Hematopoietic multipotent progenitor cell treated with erythropoietin and hydrocortisone succinate and interleukin-3 and kit ligand, for 17 days (in vitro differentiated cells): Measurements from ENCODE around the gene COL12A1.

Experiments used
- DNase-seq: peaks from one replicate; pipeline ENCODE4 v3.0.0-alpha.2; 2015; ENCODE audit warnings: low spot score

The COL12A1 gene

GRCh38 chr6:75176076-75176582, 29.7 kb downstream of the COL12A1 start:
- DNase-seq = no peak

GRCh38 chr6:75171986-75172385, 33.9 kb downstream of the COL12A1 start:
- no peak for DNase-seq

GRCh38 chr6:75171567-75171966, 34.3 kb downstream of the COL12A1 start:
- no peak for DNase-seq

- DNase-seq = no peak
Measured at GRCh38 chr6:75170691-75171560, 34.9 kb downstream of the COL12A1 start.

- DNase-seq = no peak
Measured at GRCh38 chr6:75169689-75170586, 35.9 kb downstream of the COL12A1 start.

- no peak for DNase-seq
Measured at GRCh38 chr6:75167851-75168250, 38.0 kb downstream of the COL12A1 start.

- no peak for DNase-seq
Measured at GRCh38 chr6:75167325-75167724, 38.5 kb downstream of the COL12A1 start.

- no peak for DNase-seq
Measured at GRCh38 chr6:75166773-75167172, 39.1 kb downstream of the COL12A1 start.

GRCh38 chr6:75166236-75166635, 39.6 kb downstream of the COL12A1 start:
- no peak for DNase-seq

GRCh38 chr6:75158176-75158575, 47.7 kb downstream of the COL12A1 start:
- DNase-seq = no peak

- no peak for DNase-seq
Measured at GRCh38 chr6:75157336-75157735, 48.5 kb downstream of the COL12A1 start.

GRCh38 chr6:75156186-75156878, 49.5 kb downstream of the COL12A1 start:
- no peak for DNase-seq

- no peak for DNase-seq
Measured at GRCh38 chr6:75155631-75156030, 50.2 kb downstream of the COL12A1 start.

GRCh38 chr6:75154973-75155372, 50.9 kb downstream of the COL12A1 start:
- no peak for DNase-seq

- no peak for DNase-seq
Measured at GRCh38 chr6:75150685-75151412, 55.0 kb downstream of the COL12A1 start.

- DNase-seq = no peak
Measured at GRCh38 chr6:75149696-75150095, 56.2 kb downstream of the COL12A1 start.

GRCh38 chr6:75149240-75149639, 56.6 kb downstream of the COL12A1 start:
- no peak for DNase-seq

GRCh38 chr6:75147512-75147911, 58.3 kb downstream of the COL12A1 start:
- no peak for DNase-seq

GRCh38 chr6:75145976-75146375, 59.9 kb downstream of the COL12A1 start:
- DNase-seq = no peak

- no peak for DNase-seq
Measured at GRCh38 chr6:75145211-75145610, 60.6 kb downstream of the COL12A1 start.

- DNase-seq = no peak
Measured at GRCh38 chr6:75144386-75144785, 61.5 kb downstream of the COL12A1 start.
